ENCODE measurements around the gene PCDHGA3. TPM values are rescaled to one million over a fixed set of nuclear protein-coding genes. Genes with fewer than 3 reads are reported as not detected.

The PCDHGA3 gene
- total and polyA plus RNA-seq, 7 donors, result 0.19 to 4.4 (median 2.0) TPM; not detected in 1

DNA sequence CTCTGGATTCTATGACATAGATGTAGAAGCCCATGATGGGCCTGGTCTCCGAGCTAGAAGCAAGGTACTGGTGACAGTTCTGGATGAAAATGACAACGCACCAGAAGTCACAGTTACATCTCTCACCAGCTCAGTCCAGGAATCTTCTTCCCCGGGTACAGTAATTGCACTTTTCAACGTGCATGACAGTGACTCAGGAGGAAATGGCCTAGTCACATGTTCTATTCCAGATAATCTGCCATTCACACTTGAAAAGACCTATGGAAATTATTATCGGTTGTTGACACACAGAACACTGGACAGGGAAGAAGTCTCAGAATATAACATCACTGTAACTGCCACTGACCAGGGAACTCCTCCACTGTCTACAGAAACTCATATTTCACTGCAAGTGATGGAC, 12.5 kb downstream of the PCDHGA3 start:
- no peak for DNase-seq
- H3K9me3 ChIP-seq, result peaks cover 41 to 84% (median 63%) of the 10 kb centered on the region in 4 donors
- H3K27ac ChIP-seq, result no peak overlapping the region
- H3K27me3 ChIP-seq, result peaks cover 0 to 20% (median 0%) of the 10 kb centered on the region in 3 donors
- 72 to 73% methylated on average over 5 of the region's 5 CpGs for WGBS, 2 donors
- TF ChIP-seq POLR2AphosphoS5 (IDR thresholded peaks at IDR 0.05) (no peak), EP300 (IDR thresholded peaks at IDR 0.05) (no peak), POLR2A (IDR thresholded peaks at IDR 0.05) (no peak)
- TF ChIP-seq, protein P1, sequence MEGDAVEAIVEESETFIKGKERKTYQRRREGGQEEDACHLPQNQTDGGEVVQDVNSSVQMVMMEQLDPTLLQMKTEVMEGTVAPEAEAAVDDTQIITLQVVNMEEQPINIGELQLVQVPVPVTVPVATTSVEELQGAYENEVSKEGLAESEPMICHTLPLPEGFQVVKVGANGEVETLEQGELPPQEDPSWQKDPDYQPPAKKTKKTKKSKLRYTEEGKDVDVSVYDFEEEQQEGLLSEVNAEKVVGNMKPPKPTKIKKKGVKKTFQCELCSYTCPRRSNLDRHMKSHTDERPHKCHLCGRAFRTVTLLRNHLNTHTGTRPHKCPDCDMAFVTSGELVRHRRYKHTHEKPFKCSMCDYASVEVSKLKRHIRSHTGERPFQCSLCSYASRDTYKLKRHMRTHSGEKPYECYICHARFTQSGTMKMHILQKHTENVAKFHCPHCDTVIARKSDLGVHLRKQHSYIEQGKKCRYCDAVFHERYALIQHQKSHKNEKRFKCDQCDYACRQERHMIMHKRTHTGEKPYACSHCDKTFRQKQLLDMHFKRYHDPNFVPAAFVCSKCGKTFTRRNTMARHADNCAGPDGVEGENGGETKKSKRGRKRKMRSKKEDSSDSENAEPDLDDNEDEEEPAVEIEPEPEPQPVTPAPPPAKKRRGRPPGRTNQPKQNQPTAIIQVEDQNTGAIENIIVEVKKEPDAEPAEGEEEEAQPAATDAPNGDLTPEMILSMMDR (IDR thresholded peaks at IDR 0.05), result no peak
- intact Hi-C loops (cut with DNase I), result no loop called here
- no peaks in the 10 kb centered on the region for H3K4me1 ChIP-seq
- no peak overlapping the region for H3K4me3 ChIP-seq
- H3K36me3 ChIP-seq, result no peaks in the 10 kb centered on the region

DNA sequence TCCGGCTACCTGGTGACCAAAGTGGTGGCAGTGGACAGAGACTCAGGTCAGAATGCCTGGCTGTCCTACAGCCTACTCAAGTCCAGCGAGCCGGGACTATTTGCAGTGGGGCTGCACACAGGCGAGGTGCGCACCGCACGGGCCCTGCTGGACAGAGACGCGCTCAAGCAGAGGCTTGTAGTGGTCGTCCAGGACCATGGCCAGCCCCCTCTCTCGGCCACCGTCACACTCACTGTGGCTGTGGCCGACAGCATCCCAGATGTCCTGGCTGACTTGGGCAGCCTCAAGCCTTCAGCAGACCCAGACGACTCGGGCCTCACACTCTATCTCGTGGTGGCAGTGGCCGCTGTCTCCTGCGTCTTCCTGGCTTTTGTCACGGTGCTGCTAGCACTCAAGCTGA, 13.3 kb downstream of the PCDHGA3 start:
- intact Hi-C loops (cut with DNase I), result no loop called here
- Histone ChIP-seq H3K4me3 (no peak overlapping the region), H3K27ac (no peak overlapping the region), H3K36me3 (no peaks in the 10 kb centered on the region), H3K4me1 (no peaks in the 10 kb centered on the region), H3K27me3 (peaks cover 0 to 13% (median 0%) of the 10 kb centered on the region in 3 donors), H3K9me3 (peaks cover 37 to 84% (median 62%) of the 10 kb centered on the region in 4 donors)
- TF ChIP-seq POLR2AphosphoS5 (IDR thresholded peaks at IDR 0.05) (no peak), EP300 (IDR thresholded peaks at IDR 0.05) (no peak), POLR2A (IDR thresholded peaks at IDR 0.05) (no peak)
- TF ChIP-seq, protein P1 (IDR thresholded peaks at IDR 0.05), result no peak
- 55 to 69% methylated on average over 19 of the region's 19 CpGs for WGBS, 2 donors
- no peak for DNase-seq

DNA sequence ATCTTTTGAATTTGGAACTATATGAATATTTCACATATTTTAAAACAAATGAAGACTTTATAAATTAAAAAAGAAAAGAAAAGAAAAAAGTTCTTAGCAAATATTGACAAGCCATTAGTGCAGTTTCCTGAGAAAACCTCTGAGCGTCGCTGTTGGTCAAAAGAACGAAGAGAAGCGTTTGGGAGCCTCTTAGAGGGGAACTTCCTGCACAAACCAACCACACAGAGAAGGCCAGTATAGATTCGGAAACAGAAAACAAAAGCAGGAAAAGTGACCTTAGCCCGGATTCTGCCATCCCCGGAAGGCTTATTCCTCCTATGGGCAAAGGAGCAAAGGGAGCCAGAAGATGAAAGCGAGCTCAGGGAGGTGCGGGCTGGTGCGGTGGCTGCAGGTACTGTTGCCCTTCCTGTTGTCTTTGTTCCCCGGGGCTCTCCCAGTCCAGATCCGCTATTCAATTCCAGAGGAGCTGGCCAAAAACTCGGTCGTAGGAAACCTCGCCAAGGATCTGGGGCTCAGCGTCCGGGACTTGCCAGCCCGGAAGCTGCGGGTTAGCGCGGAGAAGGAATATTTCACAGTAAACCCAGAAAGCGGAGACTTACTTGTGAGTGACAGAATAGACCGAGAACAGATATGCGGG, 16.3 kb downstream of the PCDHGA3 start, which contains the start of gene PCDHGB2:
Gene PCDHGB2, plus strand, starts transcription at position 205 of the 637 bp plus-strand sequence. Its CDS starts 142 bp downstream, at position 347.
- peaks cover 48 to 96% (median 68%) of the 10 kb centered on the region in 4 donors for H3K9me3 ChIP-seq
- 23 to 34% methylated on average over 24 of the region's 24 CpGs for WGBS, 2 donors
- no peak for TF ChIP-seq POLR2A (IDR thresholded peaks at IDR 0.05)
- TF ChIP-seq, protein P1 (IDR thresholded peaks at IDR 0.05), result peak in 1 of 4 experiments; percentile 8
- intact Hi-C loops (cut with DNase I), result no loop called here
- no peak within 1 kb of the TSS for H3K27ac ChIP-seq
- peak within 1 kb of the TSS in 2 of 4 donors; percentile 14 to 26 for H3K4me3 ChIP-seq
- no peaks in the 10 kb centered on the region for H3K36me3 ChIP-seq
- peaks cover 0 to 5% (median 4%) of the 10 kb centered on the region in 3 donors for H3K27me3 ChIP-seq
- no peaks in the 10 kb centered on the region for H3K4me1 ChIP-seq
- no peak for DNase-seq

DNA sequence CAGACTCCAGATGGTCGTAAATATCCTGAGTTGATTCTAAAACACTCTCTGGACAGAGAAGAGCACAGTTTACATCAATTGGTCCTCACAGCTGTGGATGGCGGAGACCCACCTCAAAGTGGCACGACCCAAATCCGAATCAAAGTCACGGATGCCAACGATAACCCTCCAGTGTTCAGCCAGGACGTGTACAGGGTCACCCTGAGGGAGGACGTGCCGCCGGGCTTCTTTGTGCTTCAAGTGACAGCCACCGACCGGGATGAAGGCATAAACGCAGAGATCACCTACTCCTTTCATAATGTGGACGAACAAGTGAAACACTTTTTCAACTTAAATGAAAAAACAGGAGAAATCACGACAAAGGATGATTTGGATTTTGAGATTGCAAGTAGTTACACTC, 17.1 kb downstream of the PCDHGA3 start:
- Histone ChIP-seq H3K27ac (no peak overlapping the region), H3K36me3 (no peaks in the 10 kb centered on the region), H3K9me3 (peaks cover 50 to 96% (median 70%) of the 10 kb centered on the region in 4 donors), H3K4me1 (no peaks in the 10 kb centered on the region), H3K4me3 (no peak overlapping the region), H3K27me3 (peaks cover 0 to 5% (median 4%) of the 10 kb centered on the region in 3 donors)
- TF ChIP-seq EP300 (IDR thresholded peaks at IDR 0.05) (no peak), POLR2AphosphoS5 (IDR thresholded peaks at IDR 0.05) (no peak), POLR2A (IDR thresholded peaks at IDR 0.05) (no peak)
- TF ChIP-seq, protein P1 (IDR thresholded peaks at IDR 0.05), result no peak
- no peak for DNase-seq
- 42 to 61% methylated on average over 15 of the region's 15 CpGs for WGBS, 2 donors
- intact Hi-C loops (cut with DNase I), result no loop called here

Data from sigmoid colon (tissue), 7 donors.